ENCODE results near the gene PRSS21. TPM values are rescaled to one million over a fixed set of nuclear protein-coding genes. Genes with fewer than 3 reads are reported as not detected.

Gene PRSS21
- total RNA-seq, 1 donor from 2014 or later, result not detected

DNA sequence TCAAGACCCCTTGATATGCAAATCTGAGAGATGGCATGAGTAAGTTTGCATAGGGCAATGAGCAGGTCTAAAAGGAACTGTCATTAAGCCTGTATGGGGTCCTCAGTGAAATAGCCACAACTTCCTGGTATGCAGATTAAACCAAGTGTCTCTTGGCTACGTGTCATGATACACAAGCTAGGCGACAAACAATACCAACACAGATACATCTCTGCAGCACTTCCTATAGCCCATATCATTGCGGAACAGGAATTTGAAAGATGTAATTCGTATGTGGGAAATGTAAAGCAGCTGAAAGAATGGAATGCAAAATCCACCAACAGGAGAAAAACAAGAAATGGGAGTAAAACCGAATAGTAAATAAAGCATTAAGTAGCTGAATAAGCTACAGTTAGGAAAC lies 28.1 kb downstream of the PRSS21 start:
- H3K36me3 Mint-ChIP-seq (ENCODE audit: unreplicated experiment), result no peaks in the 10 kb centered on the region
- H3K4me1 Mint-ChIP-seq (ENCODE audit: unreplicated experiment), result no peaks in the 10 kb centered on the region
- H3K9me3 Mint-ChIP-seq (ENCODE audit: unreplicated experiment), result no peaks in the 10 kb centered on the region
- no peak overlapping the region for H3K27ac Mint-ChIP-seq (ENCODE audit: unreplicated experiment)
- TF ChIP-seq CTCF (IDR thresholded peaks at IDR 0.05), result no peak
- peaks cover 27% of the 10 kb centered on the region for H3K27me3 Mint-ChIP-seq (ENCODE audit: unreplicated experiment)
- H3K4me3 Mint-ChIP-seq (ENCODE audit: unreplicated experiment), result no peak overlapping the region
- DNase-seq (ENCODE audit: extremely low spot score, unreplicated experiment), result no peak

- no peaks in the 10 kb centered on the region for H3K36me3 Mint-ChIP-seq (ENCODE audit: unreplicated experiment)
- no peaks in the 10 kb centered on the region for H3K9me3 Mint-ChIP-seq (ENCODE audit: unreplicated experiment)
- no peak for TF ChIP-seq CTCF (IDR thresholded peaks at IDR 0.05)
- no peaks in the 10 kb centered on the region for H3K4me1 Mint-ChIP-seq (ENCODE audit: unreplicated experiment)
- H3K4me3 Mint-ChIP-seq (ENCODE audit: unreplicated experiment), result no peak overlapping the region
- DNase-seq (ENCODE audit: extremely low spot score, unreplicated experiment), result no peak
- H3K27me3 Mint-ChIP-seq (ENCODE audit: unreplicated experiment), result peaks cover 27% of the 10 kb centered on the region
- H3K27ac Mint-ChIP-seq (ENCODE audit: unreplicated experiment), result no peak overlapping the region
Measured at GRCh38 chr16:2846511-2847310, 29.7 kb downstream of the PRSS21 start.

DNA sequence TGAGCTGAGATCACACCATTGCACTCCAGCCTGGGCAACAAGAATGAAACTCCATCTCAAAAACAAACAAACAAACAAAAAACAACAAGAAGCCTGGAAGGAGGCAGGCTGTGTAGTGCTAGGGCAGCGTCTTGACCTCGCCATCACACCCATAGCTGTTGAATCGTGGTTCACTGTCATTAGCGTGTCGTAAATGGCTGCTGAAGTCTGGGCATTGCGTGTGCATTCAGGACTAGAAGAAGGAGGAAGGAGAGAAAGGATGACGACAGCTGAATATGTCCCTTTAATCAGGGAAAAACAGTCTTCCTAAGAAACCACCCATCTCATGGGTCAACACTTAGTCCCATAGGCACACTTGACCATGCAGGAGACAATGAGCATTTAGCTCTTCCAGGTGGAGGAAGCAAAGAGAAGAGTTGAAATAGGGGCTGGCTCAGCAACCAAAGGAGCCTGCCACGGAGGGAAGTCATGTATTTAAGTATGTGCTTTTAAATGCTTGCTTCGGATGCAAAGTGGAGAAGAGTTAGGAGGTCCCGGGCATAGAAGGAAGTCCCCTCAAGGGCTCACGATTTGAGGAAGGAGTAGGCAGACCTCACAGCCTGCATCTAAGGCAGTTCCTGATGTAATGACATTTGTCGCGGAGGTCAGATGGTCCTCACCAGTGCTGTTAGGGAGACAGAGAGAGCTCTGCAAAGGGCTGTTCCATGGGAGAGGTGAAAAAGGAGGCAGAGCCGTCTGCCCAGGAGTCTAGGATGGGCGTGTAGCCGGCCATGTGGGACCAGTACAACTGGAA lies 32.1 kb downstream of the PRSS21 start:
- Mint-ChIP-seq H3K27ac (ENCODE audit: unreplicated experiment) (no peak overlapping the region), H3K36me3 (ENCODE audit: unreplicated experiment) (no peaks in the 10 kb centered on the region), H3K4me1 (ENCODE audit: unreplicated experiment) (no peaks in the 10 kb centered on the region), H3K27me3 (ENCODE audit: unreplicated experiment) (peaks cover 26% of the 10 kb centered on the region), H3K9me3 (ENCODE audit: unreplicated experiment) (peaks cover 2% of the 10 kb centered on the region), H3K4me3 (ENCODE audit: unreplicated experiment) (no peak overlapping the region)
- DNase-seq (ENCODE audit: extremely low spot score, unreplicated experiment), result no peak
- TF ChIP-seq CTCF (IDR thresholded peaks at IDR 0.05), result no peak

- DNase-seq (ENCODE audit: extremely low spot score, unreplicated experiment), result peak; percentile 82
- Mint-ChIP-seq H3K27me3 (ENCODE audit: unreplicated experiment) (peaks cover 6% of the 10 kb centered on the region), H3K4me3 (ENCODE audit: unreplicated experiment) (no peak overlapping the region), H3K27ac (ENCODE audit: unreplicated experiment) (no peak overlapping the region), H3K36me3 (ENCODE audit: unreplicated experiment) (no peaks in the 10 kb centered on the region), H3K4me1 (ENCODE audit: unreplicated experiment) (no peaks in the 10 kb centered on the region), H3K9me3 (ENCODE audit: unreplicated experiment) (peaks cover 9% of the 10 kb centered on the region)
- no peak for TF ChIP-seq CTCF (IDR thresholded peaks at IDR 0.05)
Measured at GRCh38 chr16:2852003-2852730, 35.1 kb downstream of the PRSS21 start.
